ENCODE measurements around the gene NFS1.

NFS1 gene

DNA sequence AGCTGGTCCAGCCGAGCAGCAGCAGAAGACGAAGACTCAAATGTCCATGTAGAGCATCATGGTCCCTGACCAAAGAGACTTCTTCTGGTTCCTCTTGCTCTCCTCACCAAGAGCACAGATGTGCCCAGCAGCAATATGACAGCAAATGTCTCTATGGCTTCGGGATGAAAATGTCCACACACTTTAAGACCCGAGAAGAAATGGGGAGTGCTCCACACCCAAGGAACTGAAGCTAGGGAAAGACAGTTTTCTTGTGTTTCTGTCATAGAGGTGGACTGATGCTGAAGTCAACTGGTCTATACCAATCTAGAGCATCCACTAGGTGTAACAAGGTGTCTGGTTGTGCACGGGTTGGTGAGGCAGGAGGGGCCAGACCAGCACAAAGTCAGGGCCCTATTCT, 29.9 kb downstream of the NFS1 start:
- no peak for DNase-seq

DNA sequence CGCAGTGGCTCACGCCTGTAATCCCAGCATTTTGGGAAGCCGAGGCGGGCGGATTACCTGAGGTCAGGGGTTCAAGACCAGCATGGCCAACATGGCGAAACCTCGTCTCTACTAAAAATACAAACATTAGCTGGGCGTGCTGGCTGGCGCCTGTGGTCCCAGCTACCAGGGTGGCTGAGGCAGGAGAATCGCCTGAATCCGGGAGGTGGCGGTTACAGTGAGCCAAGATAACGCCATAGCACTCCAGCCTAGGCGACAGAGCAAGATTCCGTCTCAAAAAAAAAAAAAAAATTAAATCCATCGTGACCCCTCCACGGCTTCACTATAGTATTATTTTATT, 33.2 kb downstream of the NFS1 start:
- no peak for DNase-seq

DNA sequence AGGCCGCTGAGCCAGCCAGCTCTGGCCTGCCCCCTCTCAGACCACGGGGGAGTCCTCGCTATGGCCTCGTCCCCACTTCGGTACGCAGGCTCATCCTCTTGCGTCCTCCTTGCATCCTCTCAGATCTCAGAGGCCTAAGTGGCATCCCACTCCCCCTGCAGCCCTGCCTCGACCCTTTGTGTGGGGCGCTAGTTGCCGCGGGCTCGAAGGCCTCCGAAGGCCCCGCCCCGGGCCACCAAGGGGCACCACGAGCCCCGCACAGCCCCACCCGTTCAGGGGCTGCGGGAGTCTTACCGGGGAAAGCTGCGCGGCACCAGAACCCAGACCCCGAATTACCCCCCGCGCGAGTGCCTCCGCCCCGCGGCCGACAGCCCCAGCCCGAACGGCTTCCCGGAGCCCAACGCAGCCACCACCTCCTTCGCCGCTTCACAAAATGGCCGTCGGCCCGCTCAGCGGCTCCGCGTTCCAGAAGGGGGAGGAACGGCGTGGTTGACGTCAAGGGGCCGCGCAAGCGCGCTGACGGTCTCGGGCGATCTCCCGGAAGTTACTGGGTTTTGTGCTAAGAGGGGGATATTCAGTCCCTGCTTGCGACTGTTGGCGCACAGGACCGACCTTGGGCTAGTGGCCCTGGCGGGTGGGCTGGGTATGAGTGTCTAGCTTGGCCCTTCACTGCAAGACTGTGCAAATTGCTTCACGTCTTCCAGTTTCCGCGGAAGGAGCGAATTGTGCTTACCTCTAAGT, 34.5 kb downstream of the NFS1 start, which contains the start of the genes CPNE1 and RBM12:
Gene CPNE1 (minus strand): TSS at position 435 of the 741 bp plus-strand sequence. CDS start 31,977 bp downstream, outside the sequence.
Gene RBM12 (minus strand): TSS at position 435 of the 741 bp plus-strand sequence. CDS start 9,578 bp downstream, outside the sequence.
- peak; percentile 91 to 97 (median 97) for DNase-seq

DNA sequence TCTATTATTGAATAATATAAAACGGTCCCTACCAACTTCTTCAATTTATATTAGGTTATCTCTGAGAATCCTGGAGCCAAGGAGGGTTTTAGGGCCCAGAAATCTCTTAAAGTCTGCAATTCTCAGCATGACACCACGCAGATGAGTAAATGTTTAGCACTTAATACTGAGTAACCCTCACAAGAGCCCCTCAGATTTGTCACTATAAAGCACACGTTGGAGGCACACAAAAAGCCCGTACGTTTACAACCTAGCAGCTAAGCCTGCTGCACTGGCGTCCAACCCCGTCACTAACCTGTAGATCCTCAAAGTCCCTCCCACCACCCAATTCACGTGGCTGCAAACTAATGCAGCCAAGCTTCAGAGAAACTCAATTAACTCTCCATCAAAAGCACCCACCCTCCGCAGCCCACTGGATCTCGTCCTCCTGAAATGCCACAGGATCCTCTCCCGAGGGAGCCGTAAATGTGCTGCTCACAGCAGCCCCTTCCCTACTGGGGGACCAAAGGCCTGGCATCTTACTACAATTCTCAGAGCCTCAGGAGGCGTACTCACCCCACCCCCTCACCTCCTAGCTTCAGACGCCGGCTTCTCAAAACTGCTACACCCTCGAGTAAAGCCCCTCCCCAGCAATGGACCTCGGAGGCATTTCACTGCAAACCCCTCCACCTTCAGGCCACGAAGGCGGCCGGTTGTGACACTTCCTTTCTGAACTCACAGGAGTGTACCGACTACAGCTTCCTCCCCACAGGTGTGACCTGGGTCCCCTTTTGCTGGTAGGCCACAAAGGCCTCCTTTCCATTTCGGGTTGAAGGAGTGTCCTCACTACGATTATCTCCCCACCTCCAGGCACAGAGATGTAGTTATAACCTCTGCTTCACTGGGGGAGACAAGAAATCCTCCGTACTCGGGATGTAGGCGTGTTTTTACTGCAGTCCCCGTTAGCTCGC, 35.4 kb downstream of the NFS1 start:
- DNase-seq = peak; percentile 50 to 88 (median 85)

DNA sequence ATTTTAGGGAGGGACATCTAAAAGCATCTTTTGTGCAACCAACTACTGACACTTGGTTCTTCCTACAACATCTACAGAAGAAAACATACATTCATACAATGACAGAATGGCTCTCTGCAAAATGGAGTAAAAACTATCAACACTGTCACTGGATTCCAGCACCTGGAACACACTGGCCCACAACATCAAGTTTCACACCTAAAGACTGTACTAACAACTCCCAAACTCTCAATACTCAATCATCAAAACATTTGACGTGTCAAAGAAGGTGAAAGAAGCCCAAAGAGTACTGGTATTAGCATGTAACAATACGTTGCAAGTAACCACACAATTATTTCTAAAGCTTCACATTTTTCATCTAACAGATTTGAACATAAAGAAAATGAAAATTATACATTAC, 36.6 kb downstream of the NFS1 start:
- DNase-seq = no peak

DNA sequence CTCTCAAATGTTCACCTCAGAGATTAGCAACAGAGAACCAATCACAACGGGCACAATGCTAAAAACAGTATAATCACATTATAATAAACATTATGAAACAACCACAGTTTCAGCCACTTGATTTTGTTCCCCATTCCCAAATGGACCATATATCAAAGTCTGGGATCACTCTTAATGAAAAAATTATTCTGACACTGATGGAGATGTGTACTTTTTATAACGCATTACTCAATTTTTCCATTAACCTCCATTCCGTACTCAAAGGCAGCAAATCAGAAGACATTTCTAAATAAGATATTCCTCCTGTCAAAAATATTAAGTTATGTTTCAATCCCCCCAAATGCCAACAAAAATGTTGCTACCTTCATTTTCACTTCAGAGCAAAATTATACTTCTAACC, 37.2 kb downstream of the NFS1 start:
- DNase-seq = no peak

DNA sequence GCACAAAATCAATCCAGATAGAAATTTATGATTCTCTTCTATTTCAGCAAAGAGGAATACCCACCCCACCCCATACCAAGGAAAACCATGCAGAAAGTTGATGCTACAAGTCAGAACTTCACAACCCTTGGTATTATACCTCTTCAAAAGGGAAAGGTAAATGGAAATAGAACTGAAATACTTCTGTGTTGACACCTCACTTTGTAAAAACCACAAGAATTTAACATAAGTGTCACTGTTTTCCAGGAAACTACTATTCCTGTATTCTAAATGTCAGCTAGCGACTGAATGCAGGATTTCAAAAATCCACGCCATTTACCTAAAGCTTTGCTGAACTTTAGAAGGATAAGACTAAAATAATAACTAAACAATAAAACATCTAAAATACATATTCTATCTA, 38.1 kb downstream of the NFS1 start:
- no peak for DNase-seq

DNA sequence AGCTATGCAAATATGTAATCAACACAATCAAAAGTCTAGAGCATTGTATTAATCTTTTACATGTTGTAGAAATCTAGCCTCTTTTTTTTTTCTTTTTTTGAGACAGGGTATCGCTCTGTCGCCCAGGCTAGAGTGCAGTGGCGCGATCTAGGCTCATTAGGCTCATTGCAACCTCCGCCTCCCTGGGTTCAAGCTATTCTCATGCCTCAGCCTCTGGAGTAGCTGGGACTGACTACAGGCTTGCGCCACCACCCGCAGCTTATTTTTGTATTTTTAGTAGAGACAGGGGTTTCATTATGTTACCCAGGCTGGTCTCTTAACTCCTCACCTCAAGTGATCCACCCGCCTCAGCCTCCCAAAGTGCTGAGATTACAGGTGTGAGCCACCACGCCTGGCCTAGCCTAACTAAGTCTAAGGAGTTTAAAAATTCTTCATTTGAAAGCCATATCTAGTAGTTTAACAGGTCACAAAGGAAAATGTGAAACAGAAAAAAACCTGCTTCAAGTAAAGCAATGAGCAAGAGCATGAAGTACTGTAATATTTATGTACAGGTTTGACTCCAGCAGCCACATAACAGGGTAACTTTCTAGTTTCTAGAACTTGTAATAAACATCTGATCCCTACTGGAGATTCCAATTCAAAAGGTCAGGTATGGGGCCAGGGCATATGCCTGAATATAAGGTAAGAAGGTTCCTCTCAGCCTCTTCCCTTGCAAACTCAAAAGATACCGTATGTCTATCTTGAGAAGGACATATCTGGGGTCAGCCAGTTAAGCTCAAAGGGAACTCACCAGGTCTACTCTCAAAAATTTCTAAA, 38.8 kb downstream of the NFS1 start:
- DNase-seq = no peak

DNA sequence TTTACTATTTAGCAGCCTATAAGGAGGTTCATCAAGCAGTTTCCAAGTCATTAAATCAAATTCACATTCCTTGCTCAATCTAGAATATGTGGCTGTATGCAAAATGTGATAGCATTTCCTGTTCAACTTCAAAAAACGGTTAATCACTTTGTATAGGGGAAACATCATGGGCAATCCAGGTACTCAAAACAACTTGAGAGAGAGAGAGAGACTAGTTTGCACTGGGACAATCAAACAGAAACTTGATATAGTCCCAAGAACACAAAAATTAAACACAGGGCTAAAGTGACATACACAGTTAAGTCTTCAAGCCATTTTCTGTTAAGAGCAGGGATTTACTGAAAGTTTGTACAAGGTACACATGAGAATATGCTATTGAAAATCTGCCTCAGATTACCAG, 41.9 kb downstream of the NFS1 start:
- no peak for DNase-seq

DNA sequence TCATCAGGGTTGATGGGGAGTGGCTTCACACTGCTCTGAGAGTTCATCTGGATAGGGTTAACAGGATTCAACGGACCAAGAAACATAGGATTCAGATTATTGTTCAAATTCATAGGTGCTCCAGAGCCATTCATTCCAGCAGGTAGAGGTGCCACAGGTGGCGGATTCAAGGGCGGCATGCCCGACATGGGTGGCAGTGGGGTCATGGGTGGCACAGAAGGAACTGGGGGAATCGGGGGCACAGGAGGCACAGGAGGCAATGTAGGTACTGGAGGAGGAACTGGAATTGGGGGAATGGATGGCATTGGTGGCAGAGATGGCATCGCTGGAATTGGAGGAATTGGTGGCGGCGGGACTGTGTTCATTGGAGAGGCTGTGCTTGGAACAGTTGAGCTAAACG, 44.7 kb downstream of the NFS1 start:
- no peak for DNase-seq

DNA sequence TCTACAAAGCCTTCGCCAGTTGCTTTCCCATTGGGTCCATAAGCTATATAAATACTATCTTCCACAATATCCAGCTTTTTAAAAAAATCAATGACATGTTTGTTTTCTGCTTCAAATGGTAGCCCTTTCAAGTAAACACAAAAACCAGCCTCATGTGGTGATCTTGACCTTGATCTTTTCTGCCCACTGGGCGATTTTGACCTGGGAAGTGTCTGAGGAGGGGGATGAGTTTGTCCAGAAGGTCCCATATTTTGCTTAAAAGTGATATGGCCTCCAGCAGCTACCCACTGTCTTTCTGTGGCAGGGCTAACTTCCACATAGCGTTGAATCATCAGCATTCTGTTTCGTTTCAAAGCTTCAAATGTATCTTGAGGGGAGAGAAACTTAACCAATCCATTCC, 45.3 kb downstream of the NFS1 start:
- no peak for DNase-seq

GRCh38 chr20:35653430-35653734, 45.8 kb downstream of the NFS1 start:
- no peak for DNase-seq

DNA sequence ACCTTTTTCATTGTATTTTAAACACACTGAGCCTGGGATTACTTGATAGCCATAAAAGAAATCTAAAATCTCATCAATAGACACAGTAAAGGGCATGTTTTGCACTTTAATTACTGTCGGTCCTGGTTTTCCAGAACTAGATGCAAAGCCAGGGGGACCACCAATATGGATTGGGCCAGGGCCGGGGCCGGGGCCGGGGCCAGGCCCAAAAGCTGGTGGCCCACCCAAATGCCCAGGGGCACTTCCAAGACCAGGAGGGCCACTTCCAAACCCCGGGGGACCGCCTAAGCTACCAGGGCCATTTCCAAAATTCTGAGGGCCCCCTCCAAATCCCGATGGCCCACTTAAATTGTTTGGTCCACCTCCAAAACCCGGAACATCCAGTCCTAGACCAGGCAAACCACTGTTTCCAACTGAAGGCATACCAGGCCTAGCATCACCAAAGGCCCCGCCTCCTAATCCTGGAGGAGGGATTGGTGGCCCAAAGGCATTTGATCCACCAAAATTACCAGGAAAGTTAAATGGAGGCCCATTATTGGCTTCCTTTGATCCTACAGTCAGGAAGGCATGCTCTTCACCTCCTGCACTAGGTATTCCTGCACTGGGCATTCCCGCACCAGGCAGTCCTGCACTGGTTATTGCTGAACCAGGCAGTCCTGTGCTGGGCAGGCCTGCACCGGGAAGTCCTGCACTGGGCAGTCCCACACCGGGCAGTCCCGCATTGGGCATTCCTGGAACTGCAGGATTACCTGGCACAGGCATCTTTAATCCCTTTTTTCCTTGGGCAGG, 46.3 kb downstream of the NFS1 start:
- DNase-seq = no peak

- no peak for DNase-seq
Measured at GRCh38 chr20:35651958-35652357, 47.2 kb downstream of the NFS1 start.

DNA sequence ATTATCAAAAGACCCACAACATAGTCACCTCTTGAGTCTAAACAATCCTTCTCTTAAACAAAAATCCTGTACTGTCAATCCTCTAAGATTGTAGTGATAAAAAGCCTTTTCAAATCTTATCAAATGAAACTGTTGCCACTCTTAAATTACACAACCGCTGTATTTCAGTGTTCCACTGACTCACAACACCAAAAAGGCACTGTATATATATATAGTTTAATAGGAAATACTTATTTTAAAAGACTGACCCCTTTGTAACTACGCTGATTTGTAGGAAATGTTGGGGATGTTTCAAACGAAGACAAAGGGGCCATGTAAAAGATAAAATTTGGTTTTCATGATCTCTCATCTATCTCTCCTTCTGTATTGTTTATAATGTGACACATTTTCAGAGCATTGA, 48.5 kb downstream of the NFS1 start:
- no peak for DNase-seq

DNA sequence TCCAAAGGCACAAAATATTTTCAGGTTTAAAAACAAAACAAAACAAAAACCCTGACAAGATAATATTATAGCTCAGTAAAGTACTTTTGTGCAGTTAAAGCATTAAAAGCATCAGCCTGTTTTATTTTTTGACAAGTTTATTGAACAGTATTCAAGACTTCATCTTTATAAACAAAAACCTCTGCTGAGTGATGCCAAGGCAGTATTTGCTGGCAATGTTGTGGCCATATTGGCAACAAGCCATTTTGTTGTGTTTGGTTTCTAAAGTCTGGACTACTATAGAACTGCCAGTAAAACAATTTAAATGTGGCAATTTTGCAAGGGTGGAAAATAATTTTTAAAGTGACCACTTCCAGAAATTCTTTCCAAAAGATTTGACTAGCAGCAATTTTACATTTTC, 50.3 kb downstream of the NFS1 start:
- DNase-seq = no peak

DNA sequence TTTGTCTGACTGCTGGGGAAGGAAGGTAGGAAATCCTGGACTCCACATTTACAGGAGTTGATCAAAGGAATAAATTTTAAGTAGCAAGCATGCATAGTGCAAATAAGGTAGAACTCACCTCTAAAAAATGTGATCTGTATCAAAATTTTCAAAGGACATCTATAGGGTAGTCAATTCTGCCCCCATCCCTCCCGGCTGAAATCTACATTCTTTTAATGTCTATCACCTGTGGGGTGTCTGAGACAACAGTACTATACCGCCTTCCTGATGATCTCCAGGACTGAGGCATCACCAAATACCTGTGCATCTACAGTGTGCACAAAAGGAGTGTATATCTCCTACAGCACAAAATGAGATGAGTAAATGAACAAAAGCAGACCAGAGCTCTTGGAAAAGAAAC, 54.3 kb downstream of the NFS1 start:
- no peak for DNase-seq

DNA sequence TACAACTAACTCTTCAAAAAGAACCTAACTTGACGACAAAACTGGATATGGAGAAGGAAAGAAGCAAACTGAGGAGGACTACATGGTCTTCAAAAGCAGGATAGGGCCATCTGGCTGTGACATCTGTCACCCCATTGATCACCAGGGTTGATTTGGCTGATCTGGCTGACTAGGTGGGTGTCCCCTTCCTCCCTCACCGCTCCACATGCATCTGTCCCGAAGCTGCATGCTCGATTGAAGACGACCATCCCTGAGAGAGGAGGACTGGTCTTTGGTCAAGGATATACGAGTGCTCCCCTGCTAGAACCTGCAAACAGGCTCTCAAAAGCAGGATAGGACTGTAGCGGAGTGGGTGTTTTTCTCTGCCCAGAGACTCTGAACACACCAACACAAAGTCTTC, 56.1 kb downstream of the NFS1 start:
- no peak for DNase-seq

- no peak for DNase-seq
Measured at GRCh38 chr20:35641743-35642142, 57.4 kb downstream of the NFS1 start.

DNA sequence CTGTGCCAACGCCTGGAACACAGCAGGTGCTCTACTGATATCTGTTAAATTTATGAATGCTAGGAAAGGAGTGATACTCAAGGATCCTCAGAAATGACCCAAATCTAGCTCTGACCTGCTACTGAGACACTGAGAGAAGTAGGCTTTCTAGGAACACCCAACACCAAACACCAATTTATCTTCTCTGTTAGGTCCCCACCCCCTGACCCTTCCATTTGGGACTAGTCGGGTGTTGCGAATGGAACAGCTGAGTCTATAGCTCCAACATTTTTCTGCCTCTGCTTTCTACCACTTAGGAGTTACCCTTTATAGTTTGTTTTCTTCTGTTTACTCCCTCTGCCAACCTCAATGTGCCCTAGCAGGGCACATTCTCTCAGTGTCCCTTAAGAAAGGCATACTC, 58.4 kb downstream of the NFS1 start:
- no peak for DNase-seq

GRCh38 chr20:35638751-35639150, 60.4 kb downstream of the NFS1 start:
- DNase-seq = no peak

DNA sequence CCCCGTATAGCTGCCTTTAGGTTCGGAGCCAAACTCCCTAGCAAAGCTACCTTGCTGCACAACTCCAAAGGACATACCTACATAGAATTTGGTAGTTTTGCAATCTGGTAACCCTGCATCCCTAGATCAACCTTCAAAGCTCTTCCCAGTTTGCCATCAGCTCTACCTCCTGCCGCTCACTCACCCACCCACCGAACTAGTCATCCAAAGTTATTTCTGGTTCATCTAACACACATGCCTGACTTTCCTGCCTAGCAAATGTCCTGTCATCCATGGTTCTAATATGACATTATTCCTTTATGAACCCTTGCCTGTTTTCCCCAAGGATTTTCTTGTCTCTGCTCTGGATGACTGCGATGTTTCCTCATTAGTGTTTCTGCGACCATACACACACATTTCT, 61.9 kb downstream of the NFS1 start:
- no peak for DNase-seq

DNA sequence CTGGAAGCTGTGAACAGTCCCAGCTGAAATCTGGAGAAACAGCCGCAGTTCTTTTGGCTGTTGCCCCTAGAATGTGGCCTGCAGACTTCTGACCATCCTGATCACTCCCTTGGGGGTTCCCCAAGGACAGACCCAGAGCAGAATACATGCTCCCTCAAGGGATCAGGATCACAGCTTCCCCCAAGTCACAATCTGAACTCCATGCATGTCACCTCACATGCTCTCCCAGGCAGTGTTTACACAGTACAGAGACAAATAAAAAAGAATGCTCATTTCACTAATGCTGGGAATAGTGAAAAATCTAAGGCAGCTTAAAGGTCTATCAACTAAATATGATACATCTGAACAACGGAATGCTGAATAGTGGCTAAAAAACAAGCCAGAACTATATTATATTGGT, 63.1 kb downstream of the NFS1 start:
- DNase-seq = no peak
